Measurements from ENCODE around the gene MYL3. TPM values are rescaled to one million over a fixed set of nuclear protein-coding genes. Genes with fewer than 3 reads are reported as not detected.

Gene MYL3
- total RNA-seq, 8 experiments from 2014 or later = 0.38 to 2.4 TPM; not detected in 6

GRCh38 chr3:46897829-46898320 is 34.6 kb upstream of the MYL3 start:
- 66 to 84% (median 68%) methylated on average over 1 to 9 of the region's 15 CpGs; no CpG with 5 or more reads in 5 of the 10 experiments for WGBS, 10 experiments
- Histone ChIP-seq H3K4me3 (no peak overlapping the region), H3K4me1 (replicated peaks in 1 of 2) (peaks cover under 1 to 3% of the 10 kb centered on the region in 2 donors), H3K27ac (no peak overlapping the region)
- in situ Hi-C loops (cut with MboI; ENCODE audit: low pct_unique_long_range_greater_than_20kb in 2 of 9, low sequenced_read_pairs in 9 of 9, unreplicated experiment in 9 of 9) = loop anchor here in 6 of 9 experiments (10.0 to 25.0 kb wide), 2 partner anchors 186 to 203 kb away; partner anchors contain the start of genes PRSS50 (in 5 of the 6), TMIE (in 5 of the 6) and ALS2CL (in 1 of the 6)
- no peak for ATAC-seq (replicated peaks in 6 of 8)

DNA sequence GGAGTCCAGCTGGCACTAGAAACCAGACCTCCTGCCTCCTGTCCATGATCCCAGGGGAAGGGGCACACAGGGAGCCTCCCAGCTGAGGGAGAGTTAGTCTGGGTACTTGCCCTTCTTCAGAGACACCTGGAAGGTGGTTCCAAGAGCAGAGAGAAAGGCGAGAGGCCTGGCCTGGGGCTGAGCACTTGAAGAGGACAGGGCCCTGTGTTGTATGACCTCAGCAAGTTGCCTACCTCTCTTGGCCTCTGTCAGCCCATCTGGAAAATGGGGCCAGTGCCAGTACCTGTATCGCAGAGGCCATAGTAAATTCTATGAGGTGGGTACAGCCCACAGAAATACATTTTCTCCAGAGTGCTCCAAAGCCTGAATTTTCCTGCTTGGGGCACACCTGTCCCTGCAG is 33.8 kb upstream of the MYL3 start:
- Histone ChIP-seq H3K4me3 (no peak overlapping the region), H3K4me1 (replicated peaks in 1 of 2) (peaks cover 6 to 8% of the 10 kb centered on the region in 2 donors), H3K27ac (no peak overlapping the region)
- in situ Hi-C loops (cut with MboI; ENCODE audit: low pct_unique_long_range_greater_than_20kb in 2 of 9, low sequenced_read_pairs in 9 of 9, unreplicated experiment in 9 of 9) = loop anchor here in 6 of 9 experiments (10.0 to 25.0 kb wide), 2 partner anchors 185 to 202 kb away; partner anchors contain the start of genes PRSS50 (in 5 of the 6), TMIE (in 5 of the 6) and ALS2CL (in 1 of the 6)
- no peak for ATAC-seq (replicated peaks in 6 of 8)
- 70 to 100% (median 92%) methylated on average over 1 to 2 of the region's 2 CpGs; no CpG with 5 or more reads in 4 of the 10 experiments for whole genome bisulfite sequencing, 10 experiments

GRCh38 chr3:46896386-46896785 is 33.1 kb upstream of the MYL3 start:
- peak in 1 of 8 experiments; percentile 6 for ATAC-seq (replicated peaks in 6 of 8)
- Histone ChIP-seq H3K27ac (no peak overlapping the region), H3K4me3 (no peak overlapping the region), H3K4me1 (replicated peaks in 1 of 2) (peaks cover 11 to 14% of the 10 kb centered on the region in 2 donors)
- 0 to 80% (median 40%) methylated on average over 1 to 3 of the region's 5 CpGs; no CpG with 5 or more reads in 6 of the 10 experiments for WGBS, 10 experiments
- in situ Hi-C loops (cut with MboI; ENCODE audit: low pct_unique_long_range_greater_than_20kb in 2 of 9, low sequenced_read_pairs in 9 of 9, unreplicated experiment in 9 of 9) = loop anchor here in 6 of 9 experiments (10.0 to 25.0 kb wide), 2 partner anchors 184 to 202 kb away; partner anchors contain the start of genes PRSS50 (in 5 of the 6), TMIE (in 5 of the 6) and ALS2CL (in 1 of the 6)

GRCh38 chr3:46895761-46896160 is 32.5 kb upstream of the MYL3 start:
- no peak for ATAC-seq (replicated peaks in 6 of 8)
- peaks cover 11 to 14% of the 10 kb centered on the region in 2 donors for H3K4me1 ChIP-seq (replicated peaks in 1 of 2)
- H3K4me3 ChIP-seq = no peak overlapping the region
- no peak overlapping the region for H3K27ac ChIP-seq
- in situ Hi-C loops (cut with MboI; ENCODE audit: low pct_unique_long_range_greater_than_20kb in 2 of 9, low sequenced_read_pairs in 9 of 9, unreplicated experiment in 9 of 9) = loop anchor here in 6 of 9 experiments (10.0 to 25.0 kb wide), 2 partner anchors 183 to 201 kb away; partner anchors contain the start of genes PRSS50 (in 5 of the 6), TMIE (in 5 of the 6) and ALS2CL (in 1 of the 6)
- 17 to 90% (median 67%) methylated on average over 1 to 3 of the region's 4 CpGs; no CpG with 5 or more reads in 3 of the 10 experiments for WGBS, 10 experiments

GRCh38 chr3:46895204-46895660 is 32.0 kb upstream of the MYL3 start:
- ATAC-seq (replicated peaks in 6 of 8) = peak in 3 of 8 experiments; percentile 14 to 62 (median 29)
- 0 to 67% (median 20%) methylated on average over 1 to 4 of the region's 5 CpGs; no CpG with 5 or more reads in 3 of the 10 experiments for WGBS, 10 experiments
- no peak overlapping the region for H3K4me3 ChIP-seq
- in situ Hi-C loops (cut with MboI; ENCODE audit: low pct_unique_long_range_greater_than_20kb in 2 of 9, low sequenced_read_pairs in 9 of 9, unreplicated experiment in 9 of 9) = loop anchor here in 6 of 9 experiments (10.0 to 25.0 kb wide), 2 partner anchors 183 to 200 kb away; partner anchors contain the start of genes PRSS50 (in 5 of the 6), TMIE (in 5 of the 6) and ALS2CL (in 1 of the 6)
- no peak overlapping the region for H3K27ac ChIP-seq
- peaks cover 11 to 14% of the 10 kb centered on the region in 2 donors for H3K4me1 ChIP-seq (replicated peaks in 1 of 2)

DNA sequence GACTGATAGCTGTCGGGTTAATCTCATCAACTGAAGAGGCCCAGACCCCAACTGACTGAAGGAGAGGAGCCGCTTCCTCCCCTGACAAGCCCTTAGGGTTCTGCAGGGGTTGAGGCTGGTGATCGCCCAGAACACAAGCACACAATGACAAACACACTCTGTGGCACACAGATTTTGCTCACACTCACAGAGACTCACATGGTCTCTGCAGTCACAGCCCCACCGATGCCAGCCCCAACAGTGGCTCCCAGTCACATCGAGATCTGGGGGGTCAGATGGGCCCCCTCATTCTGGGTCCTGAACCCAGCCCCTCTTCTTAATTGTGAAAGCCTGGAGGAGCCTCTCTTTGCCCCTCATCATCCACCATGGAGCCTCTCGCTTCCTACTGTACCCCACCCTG is 31.0 kb upstream of the MYL3 start:
- Histone ChIP-seq H3K4me3 (no peak overlapping the region), H3K27ac (no peak overlapping the region), H3K4me1 (replicated peaks in 1 of 2) (peaks cover 11 to 14% of the 10 kb centered on the region in 2 donors)
- ATAC-seq (replicated peaks in 6 of 8) = no peak
- WGBS, 10 experiments = 14 to 100% (median 95%) methylated on average over 1 to 4 of the region's 6 CpGs; no CpG with 5 or more reads in 6 of the 10 experiments
- in situ Hi-C loops (cut with MboI; ENCODE audit: low pct_unique_long_range_greater_than_20kb in 2 of 9, low sequenced_read_pairs in 9 of 9, unreplicated experiment in 9 of 9) = loop anchor here in 6 of 9 experiments (10.0 to 25.0 kb wide), 2 partner anchors 182 to 199 kb away; partner anchors contain the start of genes PRSS50 (in 5 of the 6), TMIE (in 5 of the 6) and ALS2CL (in 1 of the 6)

DNA sequence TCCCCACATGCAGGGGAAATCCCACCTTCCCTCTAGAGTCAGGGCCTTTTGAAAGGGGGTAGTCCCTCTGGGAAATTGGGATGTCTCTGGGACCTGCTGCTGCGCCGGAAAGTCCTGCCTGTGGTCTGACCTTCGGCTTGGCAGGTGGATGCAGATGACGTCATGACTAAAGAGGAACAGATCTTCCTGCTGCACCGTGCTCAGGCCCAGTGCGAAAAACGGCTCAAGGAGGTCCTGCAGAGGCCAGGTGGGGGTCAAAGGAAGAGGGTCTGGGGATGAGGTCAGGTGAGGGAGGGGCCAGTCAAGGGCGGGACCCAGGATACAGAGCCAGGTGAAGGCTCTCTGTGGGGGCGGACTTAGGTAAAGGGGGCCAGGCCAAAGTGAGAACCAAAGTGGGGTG is 30.5 kb upstream of the MYL3 start:
- Histone ChIP-seq H3K27ac (no peak overlapping the region), H3K4me1 (replicated peaks in 1 of 2) (peaks cover 11 to 14% of the 10 kb centered on the region in 2 donors), H3K4me3 (no peak overlapping the region)
- in situ Hi-C loops (cut with MboI; ENCODE audit: low pct_unique_long_range_greater_than_20kb in 2 of 9, low sequenced_read_pairs in 9 of 9, unreplicated experiment in 9 of 9) = loop anchor here in 6 of 9 experiments (10.0 to 25.0 kb wide), 2 partner anchors 181 to 199 kb away; partner anchors contain the start of genes PRSS50 (in 5 of the 6), TMIE (in 5 of the 6) and ALS2CL (in 1 of the 6)
- WGBS, 10 experiments = no CpG with 5 or more reads among the region's 9 CpGs
- ATAC-seq (replicated peaks in 6 of 8) = no peak

DNA sequence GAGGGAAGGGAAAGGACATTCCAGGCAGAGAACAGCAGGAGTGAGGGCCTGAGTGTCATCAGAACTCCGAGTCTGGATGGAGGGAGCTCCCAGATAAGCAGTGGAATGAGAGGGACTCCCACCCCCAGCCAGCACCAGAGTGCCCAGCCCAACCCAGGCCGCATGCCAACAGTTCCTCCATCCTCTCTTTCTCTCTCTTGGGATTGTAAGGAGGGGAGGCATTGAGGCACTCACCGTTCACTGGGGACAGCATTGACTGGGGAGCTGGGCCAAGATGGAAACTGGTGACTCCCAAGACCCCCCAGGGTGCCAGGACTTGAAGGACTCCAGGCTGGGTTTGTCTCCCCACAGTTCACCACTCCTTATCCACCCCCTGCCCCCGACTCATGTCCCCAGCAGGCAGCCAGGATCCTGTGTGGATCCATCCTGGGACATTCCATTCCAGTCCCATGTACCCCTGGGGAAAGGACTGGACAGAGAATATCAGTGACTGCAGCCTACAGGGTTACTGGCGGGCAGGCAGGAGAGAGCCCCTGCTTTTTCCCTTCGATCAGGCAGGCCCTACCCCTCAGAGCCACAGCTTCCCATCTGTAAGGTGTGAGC is 30.0 kb upstream of the MYL3 start:
- no peak overlapping the region for H3K27ac ChIP-seq
- H3K4me3 ChIP-seq = no peak overlapping the region
- peaks cover 12 to 16% of the 10 kb centered on the region in 2 donors for H3K4me1 ChIP-seq (replicated peaks in 1 of 2)
- WGBS, 10 experiments = 40 to 83% (median 60%) methylated on average over 1 to 4 of the region's 6 CpGs; no CpG with 5 or more reads in 3 of the 10 experiments
- in situ Hi-C loops (cut with MboI; ENCODE audit: low pct_unique_long_range_greater_than_20kb in 2 of 9, low sequenced_read_pairs in 9 of 9, unreplicated experiment in 9 of 9) = loop anchor here in 6 of 9 experiments (10.0 to 25.0 kb wide), 2 partner anchors 181 to 198 kb away; partner anchors contain the start of genes PRSS50 (in 5 of the 6), TMIE (in 5 of the 6) and ALS2CL (in 1 of the 6)
- no peak for ATAC-seq (replicated peaks in 6 of 8)

- ATAC-seq (replicated peaks in 6 of 8) = peak; percentile 83 to 94 (median 89)
- in situ Hi-C loops (cut with MboI; ENCODE audit: low pct_unique_long_range_greater_than_20kb in 2 of 9, low sequenced_read_pairs in 9 of 9, unreplicated experiment in 9 of 9) = loop anchor here in 6 of 9 experiments (10.0 to 25.0 kb wide), 2 partner anchors 180 to 198 kb away; partner anchors contain the start of genes PRSS50 (in 5 of the 6), TMIE (in 5 of the 6) and ALS2CL (in 1 of the 6)
- Histone ChIP-seq H3K27ac (no peak overlapping the region), H3K4me1 (replicated peaks in 1 of 2) (peaks cover 16 to 21% of the 10 kb centered on the region in 2 donors), H3K4me3 (peak overlapping the region; percentile 10 to 34 (median 23))
- WGBS, 10 experiments = 0 to 47% (median 30%) methylated on average over 1 to 7 of the region's 58 CpGs; no CpG with 5 or more reads in 5 of the 10 experiments
Measured at GRCh38 chr3:46892285-46893145, 29.3 kb upstream of the MYL3 start.

DNA sequence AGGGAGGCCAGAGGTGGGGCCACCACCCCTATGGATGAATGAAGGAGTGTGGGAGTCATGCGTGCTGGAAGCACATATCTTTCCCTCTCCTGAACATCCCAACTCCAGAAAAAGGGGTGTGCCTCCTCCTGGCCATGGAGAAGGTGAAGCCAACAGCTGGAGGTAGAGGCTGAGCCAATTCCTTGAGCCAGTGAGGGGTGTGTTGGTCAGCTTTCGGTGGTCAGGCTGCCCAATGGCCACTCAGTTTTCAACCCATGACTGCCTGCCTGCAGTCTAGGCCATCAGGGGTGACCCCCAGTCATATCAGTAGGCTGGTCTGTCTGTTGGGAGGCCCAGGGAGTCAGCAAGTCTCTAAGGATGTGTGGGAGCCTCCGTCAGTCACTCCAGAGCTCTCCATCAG is 27.9 kb upstream of the MYL3 start:
- in situ Hi-C loops (cut with MboI; ENCODE audit: low pct_unique_long_range_greater_than_20kb in 2 of 9, low sequenced_read_pairs in 9 of 9, unreplicated experiment in 9 of 9) = loop anchor here in 6 of 9 experiments (10.0 to 25.0 kb wide), 2 partner anchors 179 to 196 kb away; partner anchors contain the start of genes PRSS50 (in 5 of the 6), TMIE (in 5 of the 6) and ALS2CL (in 1 of the 6)
- peaks cover 16 to 21% of the 10 kb centered on the region in 2 donors for H3K4me1 ChIP-seq (replicated peaks in 1 of 2)
- H3K4me3 ChIP-seq = no peak overlapping the region
- WGBS, 10 experiments = 0 to 100% (median 86%) methylated on average over 1 to 2 of the region's 3 CpGs; no CpG with 5 or more reads in 6 of the 10 experiments
- H3K27ac ChIP-seq = no peak overlapping the region
- ATAC-seq (replicated peaks in 6 of 8) = no peak

- in situ Hi-C loops (cut with MboI; ENCODE audit: low pct_unique_long_range_greater_than_20kb in 2 of 9, low sequenced_read_pairs in 9 of 9, unreplicated experiment in 9 of 9) = loop anchor here in 6 of 9 experiments (10.0 to 25.0 kb wide), 2 partner anchors 178 to 195 kb away; partner anchors contain the start of genes PRSS50 (in 5 of the 6), TMIE (in 5 of the 6) and ALS2CL (in 1 of the 6)
- WGBS, 10 experiments = 86 to 100% methylated on average over 1 of the region's 1 CpG; no CpG with 5 or more reads in 8 of the 10 experiments
Measured at GRCh38 chr3:46890132-46890531, 26.9 kb upstream of the MYL3 start.

More at GRCh38 chr3:46890132-46890531, 26.9 kb upstream of the MYL3 start:
- Histone ChIP-seq H3K4me1 (replicated peaks in 1 of 2) (peaks cover 16 to 21% of the 10 kb centered on the region in 2 donors), H3K27ac (no peak overlapping the region), H3K4me3 (no peak overlapping the region)
- no peak for ATAC-seq (replicated peaks in 6 of 8)
